HG02870 (cell line): ENCODE measurements around the gene SPATA21.

Source experiments
- ATAC-seq: cut with Tn5 transposase; IDR thresholded peaks from one replicate; pipeline ENCODE4 v1.9.1; 2021; ENCODE audit warnings: mild to moderate bottlenecking, moderate library complexity; ENCODE audit not compliant: unreplicated experiment

Gene SPATA21

GRCh38 chr1:16451841-16452528, 14.8 kb upstream of the SPATA21 start:
- no peak for ATAC-seq

DNA sequence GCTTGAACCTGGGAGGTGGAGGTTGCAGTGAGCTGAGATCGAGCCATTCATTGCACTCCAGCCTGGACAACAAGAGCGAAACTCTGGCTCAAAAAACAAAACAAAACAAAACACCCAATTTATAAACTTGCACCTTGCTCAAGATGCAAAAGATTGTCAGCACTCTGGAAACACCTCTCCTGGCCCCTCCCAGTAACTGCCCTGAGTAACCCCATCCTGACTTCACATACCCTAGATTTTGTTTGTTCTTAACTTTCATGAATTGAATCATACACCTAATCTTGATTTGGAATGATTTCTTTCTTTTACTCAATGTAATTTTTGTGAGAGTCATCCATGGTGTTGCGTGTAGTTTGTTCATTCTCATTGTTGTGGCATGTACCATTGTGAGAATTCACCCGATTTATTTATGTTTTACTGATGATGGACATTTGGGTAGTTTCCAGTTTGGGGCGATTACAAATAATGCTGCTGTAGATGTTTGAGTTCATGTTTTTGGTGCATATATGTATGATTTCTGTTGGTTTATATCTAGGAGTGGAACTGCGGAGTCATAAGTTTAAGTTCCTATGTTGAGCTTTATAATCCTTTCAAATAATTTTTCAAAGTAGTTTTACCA, 13.7 kb upstream of the SPATA21 start:
- ATAC-seq = no peak

DNA sequence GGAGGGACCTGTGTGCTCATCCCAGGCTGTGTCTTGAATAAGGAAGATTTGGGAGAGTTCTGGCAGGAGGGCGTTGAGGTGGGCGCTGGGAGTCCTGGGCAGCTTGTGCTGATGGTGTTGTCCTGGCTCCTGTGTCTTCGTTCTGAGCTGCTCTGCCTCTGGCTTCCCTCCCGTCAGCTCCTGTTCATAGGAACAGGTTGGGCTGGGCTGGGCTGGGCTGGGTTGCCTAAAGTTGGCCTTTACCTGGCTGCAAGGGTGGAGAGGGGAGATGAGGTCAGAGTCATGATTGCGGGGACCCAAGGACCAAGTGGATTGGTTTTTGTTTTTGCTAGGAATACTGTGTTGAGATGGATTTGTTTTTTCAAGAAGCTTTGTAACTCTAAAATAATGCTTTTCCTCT, 12.4 kb upstream of the SPATA21 start:
- no peak for ATAC-seq

DNA sequence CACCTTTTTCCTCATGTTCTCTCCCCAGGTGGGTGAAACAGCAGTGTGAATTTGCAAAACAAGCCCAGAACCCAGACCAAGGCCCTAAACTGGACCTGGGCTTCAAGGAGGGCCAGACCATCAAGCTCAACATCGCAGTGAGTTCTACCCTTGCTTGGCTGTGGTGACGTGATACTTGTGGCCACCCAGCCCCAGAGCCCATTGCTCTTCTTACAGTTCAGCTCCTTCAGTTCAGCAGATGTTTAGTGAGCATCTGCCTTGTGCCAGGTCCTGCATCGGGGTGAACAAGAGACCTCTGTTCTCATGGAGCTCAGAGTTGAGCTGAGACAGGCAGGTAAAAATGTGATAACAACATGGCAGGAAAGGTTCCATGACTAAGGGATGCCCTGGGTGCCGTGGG, 11.8 kb upstream of the SPATA21 start:
- no peak for ATAC-seq

DNA sequence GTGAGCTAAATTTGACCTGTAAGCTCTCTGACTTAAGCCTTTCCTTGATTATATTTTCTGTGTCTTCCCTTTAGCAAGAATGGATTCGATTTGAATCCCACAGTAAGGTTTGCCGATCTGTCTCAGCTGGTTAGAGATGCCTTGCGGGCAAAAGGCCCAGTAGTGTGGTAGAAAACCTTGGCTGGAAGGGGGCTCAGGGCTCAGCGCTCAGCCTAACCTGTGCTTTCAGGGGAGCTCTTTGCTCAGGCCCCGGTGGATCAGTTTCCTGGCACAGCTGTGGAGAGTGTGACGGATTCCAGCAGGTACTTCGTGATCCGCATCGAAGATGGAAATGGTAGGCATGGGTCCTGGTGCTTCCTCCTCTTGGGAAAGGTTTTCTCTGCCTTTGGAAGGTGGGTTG, 10.4 kb upstream of the SPATA21 start:
- ATAC-seq = no peak

DNA sequence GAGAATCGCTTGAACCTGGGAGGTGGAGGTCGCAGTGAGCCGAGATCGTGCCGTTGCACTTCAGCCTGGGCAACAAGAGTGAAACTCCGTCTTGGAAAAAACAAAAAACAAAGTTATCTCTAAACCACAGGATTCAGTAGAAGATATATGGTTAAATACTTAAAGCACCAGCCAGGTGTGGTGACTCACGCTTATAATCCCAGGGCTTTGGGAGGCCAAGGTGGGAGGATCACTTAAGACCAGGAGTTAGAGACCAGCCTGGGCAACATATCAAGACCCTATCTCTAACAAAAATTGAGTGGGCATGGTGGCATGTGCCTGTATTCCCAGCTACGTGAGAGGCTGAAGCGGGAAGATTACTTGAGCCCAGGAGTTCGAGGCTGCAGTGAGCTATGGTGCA, 8.9 kb upstream of the SPATA21 start:
- no peak for ATAC-seq

- ATAC-seq = no peak
These were observed 7.8 kb upstream of the SPATA21 start for GRCh38 chr1:16445052-16445451.

DNA sequence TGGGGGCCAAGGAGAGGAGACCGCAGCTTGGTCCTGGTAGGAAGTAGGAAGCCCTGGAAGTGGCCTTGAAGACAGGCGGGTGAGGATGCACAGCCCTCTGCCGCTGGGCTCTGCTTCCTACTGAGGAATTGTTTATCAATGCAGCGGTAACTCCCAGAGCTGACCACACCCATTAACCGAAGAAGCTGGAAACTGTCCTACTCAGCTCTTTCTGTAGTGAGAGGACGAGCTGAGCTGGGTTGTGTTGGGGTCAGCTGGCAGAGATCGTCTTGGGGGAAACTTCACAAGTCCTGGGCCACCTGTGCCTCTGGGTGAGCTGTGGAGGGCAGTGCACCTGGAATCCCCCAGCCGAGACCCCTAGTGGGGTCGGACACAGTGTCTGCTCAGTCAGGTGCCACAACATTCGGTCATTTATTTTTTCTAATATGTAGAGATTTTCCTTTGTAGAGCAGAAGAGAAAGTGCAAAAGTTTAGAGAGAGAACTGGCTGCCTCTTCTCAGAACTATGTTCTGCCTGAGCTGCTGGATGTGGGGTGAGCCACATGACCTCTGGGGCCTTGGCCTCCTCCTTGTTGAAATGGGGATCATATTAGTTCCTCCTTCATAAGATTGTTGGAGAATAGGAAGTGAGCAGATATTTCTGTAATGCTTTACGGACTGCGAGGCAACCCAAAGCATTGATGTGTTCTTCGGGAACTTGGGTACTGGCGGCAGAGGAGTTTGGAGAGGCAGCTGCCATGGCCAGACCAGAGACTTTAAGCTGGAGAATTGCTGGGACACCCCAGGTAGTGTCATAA, 6.9 kb upstream of the SPATA21 start:
- ATAC-seq = no peak

DNA sequence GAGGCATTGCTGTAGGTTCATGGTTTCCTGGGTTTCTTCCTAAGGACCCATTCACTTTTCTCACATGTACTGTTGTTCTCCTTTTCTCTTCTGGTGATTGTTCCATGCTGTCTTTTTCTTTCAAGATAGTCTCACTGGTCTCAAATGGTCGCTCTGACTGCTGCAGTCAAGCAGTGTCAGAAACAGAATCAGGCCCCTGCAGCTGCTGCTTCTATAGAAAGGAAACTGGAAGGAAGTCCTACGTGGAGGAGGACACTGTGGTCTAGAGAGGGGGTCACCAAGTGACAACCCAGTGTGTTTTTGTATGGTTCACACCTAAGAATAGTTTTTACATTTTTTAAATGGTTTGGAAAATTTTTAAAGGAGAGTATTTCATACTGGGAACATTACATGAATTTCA, 5.7 kb upstream of the SPATA21 start:
- no peak for ATAC-seq

GRCh38 chr1:16442265-16442664, 5.0 kb upstream of the SPATA21 start:
- ATAC-seq = no peak

DNA sequence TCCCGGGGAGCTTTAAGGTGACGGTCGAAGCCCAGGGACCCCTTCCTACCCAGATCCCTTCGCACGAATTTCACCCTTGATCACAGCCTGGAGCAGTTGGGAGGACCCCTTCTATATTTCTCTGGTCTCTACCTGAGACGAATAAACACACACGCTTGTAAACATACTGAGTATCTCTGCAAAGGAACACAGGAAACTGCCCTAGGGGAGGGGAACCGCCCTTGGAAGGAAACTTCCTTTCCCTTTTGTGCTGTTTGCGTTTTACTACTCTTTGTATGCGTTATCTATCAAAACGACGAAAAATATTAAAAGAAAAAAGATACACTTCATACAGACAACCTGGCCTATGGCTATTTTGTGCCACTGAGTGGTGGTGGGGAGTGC, 4.0 kb upstream of the SPATA21 start:
- ATAC-seq = no peak

- peak; percentile 82 for ATAC-seq
These were observed 3.5 kb upstream of the SPATA21 start, which contains the start of gene NECAP2 for GRCh38 chr1:16440470-16441281. Gene NECAP2, plus strand, starts transcription at chr1:16440724. Its CDS starts 38 bp downstream, at chr1:16440762.

DNA sequence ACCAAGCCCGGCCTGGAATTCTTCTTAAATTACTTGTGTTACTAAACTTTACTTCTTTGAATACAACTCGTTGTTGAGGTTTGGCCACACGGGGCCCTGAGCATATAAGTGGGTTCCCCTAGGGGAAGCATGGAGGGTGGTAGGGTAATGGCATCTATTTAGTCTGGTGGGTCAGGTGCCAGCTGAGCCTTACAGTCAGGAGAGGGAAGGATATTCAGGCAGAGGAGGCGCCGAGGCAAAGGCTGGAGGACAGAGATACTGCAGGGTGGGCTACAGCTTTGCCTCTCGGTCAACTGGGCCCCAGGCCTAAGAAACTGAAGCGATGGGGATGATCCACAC, 2.9 kb upstream of the SPATA21 start:
- peak; percentile 20 for ATAC-seq

DNA sequence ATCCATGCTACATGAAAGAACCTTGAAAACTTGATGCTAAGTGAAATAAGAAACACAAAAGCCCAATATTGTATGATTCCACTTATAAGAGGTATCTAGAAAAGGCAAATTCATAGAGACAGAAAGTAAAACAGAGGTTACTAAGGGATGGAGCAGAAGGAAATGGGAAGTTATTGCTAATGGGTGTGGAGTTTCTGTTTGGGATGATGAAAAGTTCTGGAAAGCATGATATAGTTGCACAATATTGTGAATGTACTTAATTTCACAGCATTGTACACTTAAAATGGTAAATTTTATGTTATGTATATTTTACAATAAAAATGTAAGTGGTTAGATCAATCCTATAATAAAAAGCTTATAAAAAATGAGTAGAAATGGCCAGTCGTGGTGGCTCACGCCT, 1.7 kb upstream of the SPATA21 start:
- no peak for ATAC-seq

GRCh38 chr1:16438516-16438915, 1.3 kb upstream of the SPATA21 start:
- ATAC-seq = no peak

DNA sequence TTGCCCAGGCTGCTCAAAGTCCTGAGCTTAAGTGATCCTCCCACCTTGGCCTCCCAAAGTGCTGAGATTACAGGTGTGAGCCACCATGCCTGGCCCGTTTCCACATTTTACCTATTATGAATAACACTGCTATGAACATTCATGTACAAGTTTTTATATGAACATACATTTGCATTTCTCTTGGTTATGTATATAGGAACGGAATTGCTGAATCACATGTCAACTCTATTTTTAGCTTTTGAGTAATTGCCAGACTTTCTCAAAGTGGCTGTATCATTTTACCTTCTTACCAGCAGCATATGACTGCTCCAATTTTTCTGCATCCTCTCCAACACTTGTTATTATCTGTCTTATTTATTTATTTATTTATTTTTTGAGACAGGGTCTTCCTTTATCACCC, 2.7 kb downstream of the SPATA21 start:
- ATAC-seq = no peak

DNA sequence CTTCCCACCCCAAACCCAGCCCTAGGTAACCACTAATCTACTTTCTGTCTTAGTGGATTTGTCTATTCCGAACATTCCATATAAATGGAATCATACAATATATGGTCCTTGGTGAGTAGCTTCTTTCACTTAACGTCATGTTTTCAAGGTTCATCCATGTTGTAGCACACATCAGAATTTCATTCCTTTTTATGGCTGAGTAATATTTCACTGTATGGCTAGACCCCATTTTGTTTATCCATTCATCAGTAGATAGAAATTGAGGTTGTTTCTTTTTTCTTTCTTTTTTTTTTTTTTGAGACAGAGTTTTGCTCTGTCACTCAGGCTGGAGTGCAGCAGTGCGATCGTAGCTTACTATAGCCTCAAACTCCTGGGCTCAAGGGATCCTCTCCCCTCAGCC, 3.2 kb downstream of the SPATA21 start:
- no peak for ATAC-seq

DNA sequence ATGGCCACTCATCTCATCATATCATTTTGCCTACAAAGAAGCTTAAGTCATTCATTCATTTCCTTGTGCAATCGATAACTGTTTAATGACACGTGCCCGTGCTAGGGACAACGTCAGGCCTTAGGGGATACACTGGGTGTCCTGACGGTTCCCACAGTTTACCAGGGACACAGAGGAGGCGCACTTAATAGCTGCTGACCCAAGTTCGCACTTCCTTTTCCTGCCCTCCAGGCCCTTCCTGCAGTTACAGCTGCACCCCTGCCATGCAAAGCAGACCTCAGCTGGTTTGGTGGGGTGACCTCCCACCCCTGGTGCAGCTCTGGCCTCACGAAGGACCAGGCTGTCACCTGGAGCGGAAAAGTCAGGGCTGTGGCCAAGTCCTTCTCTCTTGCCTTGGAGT, 4.2 kb downstream of the SPATA21 start:
- no peak for ATAC-seq

- ATAC-seq = no peak
These were observed 6.6 kb downstream of the SPATA21 start for GRCh38 chr1:16430606-16431005.

DNA sequence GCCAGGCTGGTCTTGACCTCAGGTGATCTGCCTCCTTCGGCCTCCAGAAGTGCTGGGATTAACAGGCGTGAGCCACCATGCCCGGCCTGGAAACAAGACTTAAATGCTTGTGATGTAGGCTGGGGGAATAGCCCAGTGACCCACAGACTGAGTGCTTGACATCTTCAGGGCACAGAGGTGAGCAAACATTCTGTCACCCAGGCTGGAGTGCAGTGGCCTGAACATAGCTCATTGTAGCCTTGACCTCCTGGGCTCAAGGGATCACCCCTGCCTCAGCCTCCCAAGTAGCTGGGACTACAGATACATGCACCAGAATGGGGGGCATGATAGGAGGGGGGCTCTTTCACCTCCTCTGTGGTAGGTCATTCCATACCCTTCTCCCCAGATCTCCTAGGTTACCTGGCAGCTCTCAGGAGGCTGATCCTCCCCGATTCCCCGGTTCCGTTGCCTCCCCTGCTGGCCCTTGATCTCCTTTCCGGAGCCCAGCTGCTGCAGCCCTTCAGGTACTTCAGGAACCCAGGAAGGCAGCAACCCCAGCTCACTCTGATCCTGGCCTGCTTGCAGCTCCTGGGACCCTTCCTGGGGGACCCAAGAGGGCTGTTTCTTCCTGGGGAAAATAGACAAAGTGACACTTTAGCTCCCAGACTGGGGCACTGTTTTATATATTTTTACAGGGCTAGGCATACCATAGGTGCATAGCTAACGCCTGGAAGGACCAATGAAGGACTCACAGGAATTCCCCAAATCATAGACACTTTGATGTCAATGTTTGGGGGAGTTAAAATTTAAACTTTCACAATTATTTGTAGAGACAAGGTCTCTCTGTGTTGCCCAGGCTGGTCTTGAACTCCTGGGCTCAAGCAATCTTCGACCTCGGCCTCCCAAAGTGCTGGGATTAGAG, 11.8 kb downstream of the SPATA21 start:
- no peak for ATAC-seq
